Mucosa of rectum (tissue), 2 donors: ENCODE measurements around the gene EVI5.

ENCODE experiments used
- H3K27ac ChIP-seq, 2 donors: one replicate each; pipeline ENCODE4 v1.7.0; 2013; ENCODE audit warnings: inconsistent platforms in 2 of 2, low read depth in 2 of 2, low read length in 2 of 2
- H3K27me3 ChIP-seq, 2 donors: one replicate each; pipeline ENCODE4 v1.7.0; 2013; ENCODE audit warnings: low read length in 2 of 2; ENCODE audit not compliant: control insufficient read depth in 2 of 2, insufficient read depth in 2 of 2
- H3K36me3 ChIP-seq, 2 donors: one replicate each; pipeline ENCODE4 v1.7.0; 2013; ENCODE audit warnings: low read length in 2 of 2; ENCODE audit not compliant: control insufficient read depth in 2 of 2, insufficient read depth in 2 of 2
- H3K4me1 ChIP-seq, 2 donors: one replicate each; pipeline ENCODE4 v1.7.0; 2013; ENCODE audit warnings: low read length in 2 of 2, mild to moderate bottlenecking in 1 of 2; ENCODE audit not compliant: control insufficient read depth in 2 of 2, insufficient read depth in 2 of 2
- H3K4me3 ChIP-seq, 2 donors: one replicate each; pipeline ENCODE4 v1.7.0; 2013; ENCODE audit warnings: low read length in 2 of 2
- H3K9ac ChIP-seq, 2 donors: one replicate each; pipeline ENCODE4 v1.7.0; 2013; ENCODE audit warnings: low read length in 2 of 2, low read depth in 1 of 2, mild to moderate bottlenecking in 1 of 2
- H3K9me3 ChIP-seq, 2 donors: one replicate each; pipeline ENCODE4 v1.7.0; 2013; ENCODE audit warnings: low read length in 2 of 2; ENCODE audit not compliant: control insufficient read depth in 2 of 2
- donor health status: healthy.
- donor health status: Normal muscosa, but diverticular disease.

EVI5 gene

DNA sequence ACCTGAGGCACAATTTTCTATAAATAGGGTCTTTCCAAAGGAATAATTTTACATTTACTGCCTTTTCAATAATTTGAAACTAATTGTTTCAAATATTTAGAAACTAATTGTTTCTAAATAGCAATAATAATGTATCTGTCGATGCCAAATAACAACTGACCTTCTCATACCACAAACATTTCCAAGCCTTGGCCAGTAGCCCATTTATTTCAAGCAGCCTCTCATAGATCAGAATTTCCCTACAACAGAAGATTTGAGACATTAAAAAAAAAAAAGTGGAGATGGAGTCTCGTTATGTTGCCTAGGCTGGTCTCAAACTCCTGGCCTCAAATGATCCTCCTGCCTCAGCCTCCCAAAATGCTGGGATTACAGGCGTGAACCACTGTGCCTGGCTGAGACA is 296.1 kb downstream of the EVI5 start:
- Histone ChIP-seq H3K9ac (no peak overlapping the region), H3K9me3 (no peaks in the 10 kb centered on the region), H3K4me1 (peaks cover 11 to 21% of the 10 kb centered on the region in 2 donors), H3K4me3 (no peak overlapping the region), H3K36me3 (no peaks in the 10 kb centered on the region), H3K27me3 (peaks cover 11 to 20% of the 10 kb centered on the region in 2 donors), H3K27ac (no peak overlapping the region)

DNA sequence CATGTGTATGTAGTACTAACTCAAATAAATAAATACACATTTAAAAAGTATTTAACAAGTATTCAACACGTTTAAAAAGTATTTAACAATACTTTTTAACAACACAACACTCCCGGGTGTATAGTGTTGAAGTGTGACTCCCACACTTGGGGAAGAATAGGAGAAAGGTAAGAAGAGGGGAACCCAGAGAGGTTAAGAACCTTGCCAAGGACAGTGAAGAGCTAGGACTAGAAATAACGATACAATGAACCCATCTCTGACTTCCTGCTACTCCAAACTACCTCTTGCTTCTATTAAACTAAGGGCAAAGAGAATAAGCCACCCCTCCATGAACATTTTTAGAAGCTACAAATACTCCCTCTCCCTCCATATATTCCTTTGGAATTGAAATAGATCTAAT is 296.5 kb downstream of the EVI5 start:
- peaks cover 11 to 20% of the 10 kb centered on the region in 2 donors for H3K27me3 ChIP-seq
- no peaks in the 10 kb centered on the region for H3K9me3 ChIP-seq

DNA sequence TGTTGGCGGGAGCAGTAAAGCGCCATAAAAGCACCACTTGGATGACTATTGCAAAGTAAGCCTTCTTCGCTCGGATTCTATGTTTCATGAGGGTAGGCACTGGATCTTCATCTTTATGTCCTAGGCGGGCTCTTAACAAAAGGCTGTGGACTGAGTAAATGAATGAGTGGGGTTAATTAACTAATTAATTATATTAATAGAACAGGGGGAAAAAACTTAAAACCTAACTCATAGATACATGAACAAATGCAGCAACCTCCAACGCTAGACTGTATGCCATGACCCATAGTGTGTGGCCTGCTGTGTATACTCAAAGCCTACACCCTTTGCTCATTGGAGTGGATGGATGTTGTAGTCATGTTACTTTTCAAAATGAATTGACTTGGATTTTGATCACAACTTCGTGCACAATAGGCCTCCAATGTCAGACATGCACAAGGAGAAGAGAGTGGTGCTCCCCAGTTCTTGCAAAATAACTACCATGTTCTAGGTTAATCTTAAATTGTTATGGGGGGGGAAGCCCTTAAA is 297.8 kb downstream of the EVI5 start:
- H3K27me3 ChIP-seq: peaks cover 16 to 25% of the 10 kb centered on the region in 2 donors
- no peaks in the 10 kb centered on the region for H3K36me3 ChIP-seq
- H3K9me3 ChIP-seq: no peaks in the 10 kb centered on the region
- H3K27ac ChIP-seq: peak overlapping the region in 1 of 2 donors; percentile 70
- peaks cover 23 to 24% of the 10 kb centered on the region in 2 donors for H3K4me1 ChIP-seq
- H3K9ac ChIP-seq: no peak overlapping the region
- peak overlapping the region; percentile 57 to 67 for H3K4me3 ChIP-seq

More for the DNA sequence above, 296.5 kb downstream of the EVI5 start:
- Histone ChIP-seq H3K4me3 (no peak overlapping the region), H3K4me1 (peaks cover 13 to 23% of the 10 kb centered on the region in 2 donors), H3K36me3 (no peaks in the 10 kb centered on the region), H3K27ac (no peak overlapping the region), H3K9ac (no peak overlapping the region)

DNA sequence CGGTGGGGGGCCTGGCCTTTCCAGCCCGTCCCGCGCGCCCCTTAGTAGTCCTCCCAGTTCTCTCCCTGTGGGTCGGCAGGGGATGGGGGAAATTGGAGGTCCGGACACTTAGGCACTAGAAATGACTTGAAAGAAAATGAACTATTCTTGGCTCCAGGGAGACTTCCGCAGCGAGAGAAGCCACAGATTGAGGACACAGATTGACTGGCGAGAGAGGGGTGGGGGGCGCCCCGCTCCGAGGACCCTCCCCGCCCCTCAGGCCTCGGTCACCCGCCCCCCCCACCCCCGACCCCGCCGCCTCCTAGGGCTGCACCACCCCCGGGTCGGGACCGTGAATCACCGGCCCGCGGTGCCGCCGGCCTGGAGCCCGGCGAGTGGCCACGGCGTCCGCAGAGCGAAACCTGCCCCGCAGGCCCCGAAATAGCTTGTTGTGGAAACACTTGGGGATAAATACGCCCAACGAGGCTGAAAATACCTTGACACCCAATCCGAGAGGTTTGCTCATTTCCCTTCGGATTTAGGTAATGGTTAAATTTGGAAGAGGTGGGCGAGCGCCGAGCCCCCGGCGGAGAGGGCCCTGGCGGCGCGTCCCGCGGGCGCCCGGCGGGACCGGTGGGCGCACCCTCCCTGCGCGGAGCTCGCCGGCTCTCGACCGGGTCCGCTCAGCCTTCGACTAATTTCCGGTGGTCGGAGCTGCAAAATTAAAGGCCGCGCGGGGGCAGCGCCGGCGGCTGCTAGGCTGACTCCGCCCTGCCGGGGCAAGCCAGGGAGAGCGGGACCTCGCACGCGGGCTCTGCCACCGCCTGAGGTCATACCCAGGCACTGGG is 298.4 kb downstream of the EVI5 start, which contains the start of gene GFI1:
GFI1 (minus strand) TSS at position 675 of the 827 bp plus-strand sequence. CDS start 3,438 bp downstream, outside the sequence.
- H3K27me3 ChIP-seq: peaks cover 19 to 25% of the 10 kb centered on the region in 2 donors
- no peaks in the 10 kb centered on the region for H3K36me3 ChIP-seq
- H3K4me3 ChIP-seq: peak within 1 kb of the TSS; percentile 64 to 76
- H3K27ac ChIP-seq: peak within 1 kb of the TSS; percentile 61 to 83
- peaks cover 24 to 27% of the 10 kb centered on the region in 2 donors for H3K4me1 ChIP-seq
- no peaks in the 10 kb centered on the region for H3K9me3 ChIP-seq
- peak within 1 kb of the TSS; percentile 60 to 71 for H3K9ac ChIP-seq

DNA sequence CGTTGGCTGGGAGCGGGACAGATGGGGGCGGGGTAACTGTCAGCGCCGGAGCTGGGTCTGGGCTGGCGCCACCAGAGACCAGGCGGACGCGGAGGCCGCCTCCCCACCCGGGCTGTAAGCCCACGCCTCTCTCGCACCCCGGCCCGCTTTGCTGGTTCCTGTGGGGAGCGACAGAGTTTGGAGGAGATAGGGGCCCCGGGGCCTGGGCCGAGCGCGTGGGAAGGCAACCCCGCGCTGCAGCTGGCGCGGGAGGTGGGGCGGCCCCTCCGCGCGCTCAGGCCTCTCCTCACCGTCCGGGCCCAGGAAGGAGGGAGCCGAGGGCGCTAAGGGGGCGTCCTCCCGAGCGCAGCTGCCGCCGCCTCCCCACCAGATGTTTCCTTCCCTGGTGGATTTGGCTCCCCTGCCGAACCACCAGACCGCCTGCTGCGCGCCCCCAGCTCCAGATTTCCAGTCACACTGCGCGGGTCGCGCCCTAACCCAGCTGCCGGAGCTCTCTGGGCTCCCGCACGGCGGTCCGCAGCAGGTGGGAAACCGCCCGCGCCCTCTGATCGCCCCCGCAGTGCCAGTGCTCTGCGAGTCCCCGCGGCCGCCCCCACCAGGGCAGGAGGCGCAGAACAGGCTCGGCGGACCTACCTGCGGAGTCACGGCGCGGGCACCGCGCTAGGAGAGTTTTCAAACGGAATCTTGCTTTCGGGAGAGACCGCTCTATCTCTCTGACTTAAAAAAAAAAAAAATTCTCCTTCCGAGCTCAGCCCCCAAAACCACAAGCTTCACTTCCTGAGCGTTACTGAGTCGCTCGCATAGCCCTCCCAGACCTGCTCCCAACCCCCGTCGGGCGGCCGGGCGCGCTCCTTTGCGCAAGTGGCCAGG is 299.3 kb downstream of the EVI5 start:
- peaks cover 19 to 30% of the 10 kb centered on the region in 2 donors for H3K27me3 ChIP-seq
- no peaks in the 10 kb centered on the region for H3K36me3 ChIP-seq
- peak overlapping the region; percentile 60 to 71 for H3K9ac ChIP-seq
- H3K9me3 ChIP-seq: no peaks in the 10 kb centered on the region
- H3K4me3 ChIP-seq: peak overlapping the region; percentile 64 to 76
- peak overlapping the region; percentile 61 to 83 for H3K27ac ChIP-seq
- H3K4me1 ChIP-seq: peaks cover 24 to 30% of the 10 kb centered on the region in 2 donors

DNA sequence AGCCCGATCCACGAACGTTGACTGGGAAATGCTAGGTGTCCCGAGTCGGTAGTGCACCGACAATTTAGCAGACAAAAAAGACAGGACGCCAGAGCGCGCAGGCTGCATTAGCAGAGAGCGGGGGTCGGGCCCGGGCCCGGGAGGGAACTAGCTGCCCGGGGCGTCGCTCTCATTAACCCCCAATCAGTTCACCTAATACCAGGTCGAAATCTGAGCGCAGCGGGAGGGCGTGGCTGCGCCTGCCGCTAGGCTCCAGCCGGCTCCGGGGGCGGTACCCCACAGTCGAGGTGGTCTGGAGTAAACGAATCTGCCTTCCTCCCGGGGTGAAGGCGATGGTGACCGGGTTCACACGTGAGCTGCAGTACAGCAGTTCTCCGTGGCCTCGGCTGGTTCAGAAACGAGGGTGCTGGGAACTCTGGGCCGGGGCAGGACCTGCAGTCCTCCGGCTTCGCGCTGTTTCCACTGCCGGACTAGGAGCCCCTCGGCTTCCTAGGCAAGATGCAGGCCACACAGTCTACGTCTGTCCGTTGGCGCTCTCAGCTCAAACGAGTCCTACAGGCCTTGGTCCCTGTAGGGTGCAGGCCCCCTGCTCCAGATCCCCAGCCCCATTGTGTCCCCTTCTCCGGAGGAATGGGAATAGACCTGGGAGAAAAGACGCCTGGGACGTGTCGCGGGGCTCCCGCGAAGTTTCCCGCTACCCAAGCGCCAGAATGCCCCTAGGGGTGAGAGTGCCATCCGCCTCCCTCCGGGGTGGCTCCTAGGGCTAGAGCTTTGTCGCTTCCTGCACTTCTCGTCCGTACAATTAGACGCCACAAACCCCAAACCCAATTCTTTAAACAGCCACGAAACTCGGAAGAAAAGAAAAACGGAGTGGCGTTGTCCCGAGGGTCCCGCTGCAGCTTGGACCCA is 300.2 kb downstream of the EVI5 start:
- Histone ChIP-seq H3K27ac (peak overlapping the region; percentile 61 to 83), H3K9me3 (no peaks in the 10 kb centered on the region), H3K9ac (peak overlapping the region; percentile 60 to 71), H3K36me3 (peaks cover 0 to 3% of the 10 kb centered on the region in 2 donors), H3K4me1 (peaks cover 24 to 30% of the 10 kb centered on the region in 2 donors), H3K4me3 (peak overlapping the region; percentile 64 to 76), H3K27me3 (peaks cover 19 to 30% of the 10 kb centered on the region in 2 donors)

DNA sequence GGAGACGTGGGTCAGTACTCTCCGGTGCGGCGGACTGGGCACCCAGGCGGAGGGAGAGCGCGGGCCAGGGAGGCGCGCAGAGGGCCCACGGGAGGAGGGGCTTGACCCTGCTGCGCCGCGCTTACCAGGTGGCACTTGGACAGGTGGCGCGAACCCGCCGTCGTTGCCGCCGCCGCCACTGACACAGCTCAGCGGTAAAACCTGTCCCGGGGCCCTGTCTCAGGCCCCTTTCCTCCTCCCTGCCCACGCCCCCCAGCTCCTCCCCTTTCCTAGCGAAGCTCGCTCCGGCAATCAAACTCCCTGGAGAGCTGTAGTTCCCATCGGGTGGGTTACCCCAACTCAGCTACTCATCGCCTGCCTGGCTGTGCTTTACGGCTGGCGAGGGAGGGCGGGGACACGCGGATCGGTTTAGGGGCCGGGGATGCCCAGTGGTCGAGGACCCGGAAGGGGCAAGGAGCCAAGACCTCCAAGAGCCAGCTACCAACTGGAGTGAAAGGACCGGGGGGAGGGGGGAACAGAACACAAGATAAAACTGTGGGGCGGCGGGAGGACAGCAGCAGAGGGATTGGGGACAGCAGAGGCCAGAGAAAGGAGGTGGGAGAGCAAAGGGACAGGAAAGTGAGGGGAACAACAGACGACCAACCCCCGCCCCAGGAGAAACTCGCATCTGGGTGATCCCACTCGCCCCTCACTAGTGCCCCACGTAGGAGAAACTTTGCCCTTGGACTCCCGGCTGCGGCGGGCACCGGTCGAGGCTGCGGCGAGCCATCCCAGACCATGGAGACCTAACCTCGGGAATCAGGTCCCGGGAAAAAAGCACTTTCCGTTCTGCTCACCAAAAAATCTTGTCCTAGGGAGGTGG is 301.1 kb downstream of the EVI5 start:
- Histone ChIP-seq H3K9me3 (no peaks in the 10 kb centered on the region), H3K27ac (peak overlapping the region; percentile 1 to 83), H3K4me3 (peak overlapping the region; percentile 64 to 76), H3K9ac (peak overlapping the region; percentile 60 to 71), H3K27me3 (peaks cover 19 to 34% of the 10 kb centered on the region in 2 donors), H3K4me1 (peaks cover 24 to 30% of the 10 kb centered on the region in 2 donors), H3K36me3 (peaks cover 0 to 3% of the 10 kb centered on the region in 2 donors)

DNA sequence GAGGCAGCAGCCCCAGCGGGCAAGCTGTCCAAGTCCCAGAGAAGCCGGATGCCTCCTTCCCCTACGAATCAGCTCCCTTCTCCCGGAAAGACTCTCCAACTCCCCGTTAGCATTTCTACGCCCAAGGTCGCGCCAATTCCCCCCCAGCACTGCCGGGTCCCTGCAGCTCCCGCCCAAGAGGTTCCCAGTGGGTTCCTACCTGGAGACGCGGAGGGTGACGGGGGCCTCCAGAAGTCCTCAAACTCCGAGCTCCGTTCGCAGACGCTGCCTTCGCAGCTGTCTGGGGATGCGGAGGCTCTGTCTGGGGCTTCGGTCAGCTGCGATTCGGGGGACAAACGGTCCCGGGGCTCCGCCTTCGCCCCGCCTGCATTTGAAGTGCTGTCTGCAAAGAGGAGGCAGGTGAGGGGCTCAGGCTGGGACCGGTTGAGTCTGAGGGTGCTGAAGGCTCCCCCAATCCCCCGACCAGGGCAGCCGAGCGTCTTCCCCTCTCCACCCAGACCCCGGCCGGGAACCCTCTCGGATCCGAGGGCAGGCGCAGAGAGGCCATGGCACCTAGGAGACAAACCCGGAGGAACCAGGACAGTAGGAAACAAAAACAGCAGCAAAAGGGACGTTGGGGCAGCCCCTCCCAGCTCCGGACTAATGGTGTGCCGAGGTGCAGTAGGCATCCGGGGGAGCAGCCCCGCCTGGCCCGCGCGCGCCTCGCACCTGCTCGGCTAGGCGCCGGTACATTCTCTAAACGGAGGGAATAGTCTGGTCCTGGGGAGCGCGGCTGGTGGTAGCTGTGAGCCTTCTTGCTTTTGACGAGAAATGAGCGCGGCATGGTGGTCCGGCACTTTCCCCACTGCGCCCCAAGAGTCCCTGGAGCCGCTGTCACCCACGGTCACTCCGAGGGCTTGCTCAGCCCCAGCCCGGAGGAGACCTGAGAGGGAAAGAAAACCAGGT is 302.0 kb downstream of the EVI5 start:
- H3K4me1 ChIP-seq: peaks cover 24 to 30% of the 10 kb centered on the region in 2 donors
- peaks cover 0 to 6% of the 10 kb centered on the region in 2 donors for H3K36me3 ChIP-seq
- H3K27me3 ChIP-seq: peaks cover 20 to 30% of the 10 kb centered on the region in 2 donors
- peak overlapping the region; percentile 49 to 52 for H3K9ac ChIP-seq
- H3K27ac ChIP-seq: peak overlapping the region; percentile 8 to 83
- peak overlapping the region; percentile 64 to 76 for H3K4me3 ChIP-seq
- H3K9me3 ChIP-seq: no peaks in the 10 kb centered on the region
